HEK293 (cell line): Measurements from ENCODE around the gene MACROD1.

ENCODE experiments used
- TCF7L2 ChIP-seq: IDR thresholded peaks from 2 replicates; pipeline ENCODE4 v1.6.1; 2011; ENCODE audit warnings: low read depth, mild to moderate bottlenecking, inconsistent platforms, low read length, moderate library complexity, borderline replicate concordance
- ZBTB7A ChIP-seq: fragments of 450-650 bp; formaldehyde crosslinking; IDR thresholded peaks from 2 replicates; pipeline ENCODE4 v1.5.1; 2016; ENCODE audit warnings: low read depth, missing biosample characterization, missing genetic modification characterization
- ZNF10 ChIP-seq: fragments of 450-650 bp; formaldehyde crosslinking; IDR thresholded peaks from 2 replicates; pipeline ENCODE4 v1.5.1; 2017; ENCODE audit warnings: missing biosample characterization, missing genetic modification characterization
- ZNF121 ChIP-seq: fragments of 450-650 bp; formaldehyde crosslinking; IDR thresholded peaks from 2 replicates; pipeline ENCODE4 v1.5.1; 2016; ENCODE audit warnings: missing biosample characterization, missing genetic modification characterization
- ZNF514 ChIP-seq: fragments of 450-650 bp; formaldehyde crosslinking; IDR thresholded peaks from 2 replicates; pipeline ENCODE4 v1.5.1; 2016; ENCODE audit warnings: missing biosample characterization, missing genetic modification characterization
- TF ChIP-seq, protein P1 (sequence below): fragments of 450-650 bp; formaldehyde crosslinking; IDR thresholded peaks from 2 replicates; pipeline ENCODE4 v1.5.1; 2016; ENCODE audit warnings: missing biosample characterization, missing genetic modification characterization
- TF ChIP-seq, protein P2 (sequence below): fragments of 450-650 bp; formaldehyde crosslinking; IDR thresholded peaks from 2 replicates; pipeline ENCODE4 v1.5.1; 2016; ENCODE audit warnings: missing biosample characterization, missing genetic modification characterization

DNA sequence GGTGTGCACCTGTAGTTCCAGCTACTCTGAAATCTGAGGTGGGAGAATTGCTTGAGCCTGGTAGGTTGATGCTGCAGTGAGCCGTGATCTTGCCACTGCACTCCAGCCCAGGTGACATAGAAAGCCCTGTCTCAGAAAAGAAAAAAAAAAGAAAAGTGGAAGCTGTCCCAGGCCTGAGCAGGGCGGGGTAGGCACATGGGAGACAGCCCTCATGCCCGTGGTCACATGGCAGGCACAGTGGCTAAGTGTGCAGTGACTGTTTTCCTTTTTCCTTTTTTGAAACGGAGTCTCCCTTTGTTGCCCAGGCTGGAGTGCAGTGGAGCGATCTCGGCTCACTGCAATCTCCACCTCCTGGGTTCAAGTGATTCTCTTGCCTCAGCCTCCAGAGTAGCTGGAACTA is 171.9 kb downstream of the MACROD1 start:
- TF ChIP-seq ZNF10 (no peak), ZNF121 (tag by site-specific recombination) (no peak), ZBTB7A (tag by site-specific recombination) (no peak), TCF7L2 (no peak), ZNF514 (tag by site-specific recombination) (no peak)
- TF ChIP-seq, protein P1, sequence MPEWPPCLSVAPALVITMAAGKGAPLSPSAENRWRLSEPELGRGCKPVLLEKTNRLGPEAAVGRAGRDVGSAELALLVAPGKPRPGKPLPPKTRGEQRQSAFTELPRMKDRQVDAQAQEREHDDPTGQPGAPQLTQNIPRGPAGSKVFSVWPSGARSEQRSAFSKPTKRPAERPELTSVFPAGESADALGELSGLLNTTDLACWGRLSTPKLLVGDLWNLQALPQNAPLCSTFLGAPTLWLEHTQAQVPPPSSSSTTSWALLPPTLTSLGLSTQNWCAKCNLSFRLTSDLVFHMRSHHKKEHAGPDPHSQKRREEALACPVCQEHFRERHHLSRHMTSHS (tag by site-specific recombination), result no peak
- TF ChIP-seq, protein P2, sequence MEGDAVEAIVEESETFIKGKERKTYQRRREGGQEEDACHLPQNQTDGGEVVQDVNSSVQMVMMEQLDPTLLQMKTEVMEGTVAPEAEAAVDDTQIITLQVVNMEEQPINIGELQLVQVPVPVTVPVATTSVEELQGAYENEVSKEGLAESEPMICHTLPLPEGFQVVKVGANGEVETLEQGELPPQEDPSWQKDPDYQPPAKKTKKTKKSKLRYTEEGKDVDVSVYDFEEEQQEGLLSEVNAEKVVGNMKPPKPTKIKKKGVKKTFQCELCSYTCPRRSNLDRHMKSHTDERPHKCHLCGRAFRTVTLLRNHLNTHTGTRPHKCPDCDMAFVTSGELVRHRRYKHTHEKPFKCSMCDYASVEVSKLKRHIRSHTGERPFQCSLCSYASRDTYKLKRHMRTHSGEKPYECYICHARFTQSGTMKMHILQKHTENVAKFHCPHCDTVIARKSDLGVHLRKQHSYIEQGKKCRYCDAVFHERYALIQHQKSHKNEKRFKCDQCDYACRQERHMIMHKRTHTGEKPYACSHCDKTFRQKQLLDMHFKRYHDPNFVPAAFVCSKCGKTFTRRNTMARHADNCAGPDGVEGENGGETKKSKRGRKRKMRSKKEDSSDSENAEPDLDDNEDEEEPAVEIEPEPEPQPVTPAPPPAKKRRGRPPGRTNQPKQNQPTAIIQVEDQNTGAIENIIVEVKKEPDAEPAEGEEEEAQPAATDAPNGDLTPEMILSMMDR (tag by site-specific recombination), result no peak
